Skeletal muscle satellite cell (primary cell): ENCODE measurements around the gene SPRN. TPM values are rescaled to one million over a fixed set of nuclear protein-coding genes. Genes with fewer than 3 reads are reported as not detected.
A peak's percentile ranks its signal among the peaks of the same experiment; 100 is the strongest.
"Not testable (repeated sequence)": the region's sequence is repeated elsewhere in the genome, so short reads cannot be mapped to it uniquely, and the experiment has no call there.

Source experiments
- H3K27me3 ChIP-seq: 2 replicates; pipeline ENCODE4 v1.7.0; 2013; ENCODE audit warnings: low read length; ENCODE audit not compliant: control insufficient read depth, insufficient read depth
- H3K36me3 ChIP-seq: 2 replicates; pipeline ENCODE4 v1.7.0; 2013; ENCODE audit warnings: mild to moderate bottlenecking, control low read depth, low read length; ENCODE audit not compliant: insufficient read depth
- H3K4me1 ChIP-seq: 2 replicates; pipeline ENCODE4 v1.7.0; 2013; ENCODE audit warnings: low read length; ENCODE audit not compliant: control insufficient read depth, insufficient read depth
- H3K4me2 ChIP-seq: 2 replicates; pipeline ENCODE4 v1.7.0; 2013; ENCODE audit warnings: mild to moderate bottlenecking, low read length
- H3K4me3 ChIP-seq: 2 replicates; pipeline ENCODE4 v1.7.0; 2013; ENCODE audit warnings: low read length
- H3K9ac ChIP-seq: 2 replicates; pipeline ENCODE4 v1.7.0; 2013; ENCODE audit warnings: mild to moderate bottlenecking, low read depth, low read length, moderate library complexity
- H3K9me3 ChIP-seq: replicated peaks from 2 replicates; pipeline ENCODE4 v1.7.0; 2013; ENCODE audit warnings: mild to moderate bottlenecking, control low read depth, low read length
- total RNA-seq: library from RNA; depleted of rRNA; stranded (reverse); fragments of >200 nt; gene quantifications from 2 replicates; pipeline ENCODE4 v1.2.3, GENCODE V29; 2012; rRNA removed

The SPRN gene
- 0.44 and 1.0 TPM in 2 replicates for total RNA-seq

DNA sequence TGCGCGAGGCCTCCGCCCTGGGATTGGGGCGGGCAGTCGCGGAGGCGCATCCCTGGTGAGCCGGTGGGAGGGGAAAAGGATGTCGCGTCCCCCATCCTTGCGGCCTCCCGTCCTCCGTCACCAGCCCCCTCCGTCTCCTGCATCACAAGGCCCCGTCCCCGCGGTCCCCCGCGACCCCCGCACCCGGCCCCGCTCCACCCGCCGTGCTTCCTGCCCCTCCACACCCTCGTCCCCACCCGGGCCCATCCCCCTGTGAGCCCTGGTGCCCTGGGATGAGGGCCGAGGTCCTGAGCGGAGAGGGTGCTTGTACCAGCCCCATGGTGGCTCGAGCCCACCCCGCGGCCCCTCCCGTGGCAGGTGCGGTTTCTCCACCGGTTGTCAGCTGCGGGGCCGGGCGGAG is at the start of gene SPRN:
TSS of gene SPRN (minus strand) at position 25 of the 400 bp plus-strand sequence. CDS start 944 bp downstream, outside the sequence.
- not testable (repeated sequence) for H3K4me1 ChIP-seq, H3K9ac ChIP-seq, H3K9me3 ChIP-seq, H3K4me3 ChIP-seq
- Histone ChIP-seq H3K27me3 (peaks cover 13% of the 10 kb centered on the region), H3K36me3 (peaks cover 12% of the 10 kb centered on the region), H3K4me2 (peak within 1 kb of the TSS; percentile 62)

DNA sequence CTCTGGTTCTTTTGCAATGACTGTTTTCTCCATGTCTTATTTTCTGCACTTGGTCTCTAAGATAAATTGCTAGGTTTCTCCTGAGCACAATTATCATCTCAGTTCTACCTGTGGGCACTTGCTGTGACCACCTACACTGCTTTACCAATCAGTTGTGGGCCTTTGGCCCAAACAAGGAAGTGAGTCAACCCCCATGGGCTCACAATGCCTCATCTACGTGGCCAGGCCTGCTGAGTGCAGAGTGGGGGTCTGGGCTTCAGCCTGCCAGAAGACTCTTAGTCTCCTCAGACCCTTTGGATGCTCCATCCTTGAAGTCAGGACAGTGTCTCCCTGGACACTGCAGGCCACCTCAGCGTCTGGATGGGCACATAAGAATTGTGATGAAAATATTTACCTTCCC is 49.6 kb upstream of the SPRN start:
- H3K36me3 ChIP-seq = no peaks in the 10 kb centered on the region
- no peaks in the 10 kb centered on the region for H3K9me3 ChIP-seq
- H3K4me3 ChIP-seq = no peak overlapping the region
- H3K4me2 ChIP-seq = no peak overlapping the region
- H3K27me3 ChIP-seq = no peaks in the 10 kb centered on the region
- no peaks in the 10 kb centered on the region for H3K4me1 ChIP-seq
- no peak overlapping the region for H3K9ac ChIP-seq

DNA sequence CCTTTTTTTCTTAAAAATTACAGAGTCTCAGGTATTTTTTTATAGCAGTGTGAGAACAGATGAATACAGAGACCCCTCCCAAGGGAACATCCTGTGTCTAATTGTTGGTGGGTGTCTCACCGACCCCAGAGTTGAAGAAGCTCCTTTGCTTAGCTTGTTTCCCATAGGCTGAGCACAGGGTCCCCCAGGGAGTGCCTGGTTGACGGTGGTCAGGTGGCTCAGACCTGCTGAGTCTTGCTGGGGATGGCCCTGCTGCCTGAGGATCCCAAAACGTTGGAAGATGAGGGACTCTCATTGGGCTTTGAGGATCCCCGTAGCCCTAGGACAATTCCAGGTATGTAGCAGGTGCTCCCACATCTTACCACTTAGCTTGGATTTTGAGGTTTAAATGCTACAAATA is 48.8 kb upstream of the SPRN start:
- Histone ChIP-seq H3K36me3 (no peaks in the 10 kb centered on the region), H3K9ac (no peak overlapping the region), H3K4me2 (no peak overlapping the region), H3K27me3 (no peaks in the 10 kb centered on the region), H3K4me1 (no peaks in the 10 kb centered on the region), H3K4me3 (no peak overlapping the region), H3K9me3 (no peaks in the 10 kb centered on the region)

DNA sequence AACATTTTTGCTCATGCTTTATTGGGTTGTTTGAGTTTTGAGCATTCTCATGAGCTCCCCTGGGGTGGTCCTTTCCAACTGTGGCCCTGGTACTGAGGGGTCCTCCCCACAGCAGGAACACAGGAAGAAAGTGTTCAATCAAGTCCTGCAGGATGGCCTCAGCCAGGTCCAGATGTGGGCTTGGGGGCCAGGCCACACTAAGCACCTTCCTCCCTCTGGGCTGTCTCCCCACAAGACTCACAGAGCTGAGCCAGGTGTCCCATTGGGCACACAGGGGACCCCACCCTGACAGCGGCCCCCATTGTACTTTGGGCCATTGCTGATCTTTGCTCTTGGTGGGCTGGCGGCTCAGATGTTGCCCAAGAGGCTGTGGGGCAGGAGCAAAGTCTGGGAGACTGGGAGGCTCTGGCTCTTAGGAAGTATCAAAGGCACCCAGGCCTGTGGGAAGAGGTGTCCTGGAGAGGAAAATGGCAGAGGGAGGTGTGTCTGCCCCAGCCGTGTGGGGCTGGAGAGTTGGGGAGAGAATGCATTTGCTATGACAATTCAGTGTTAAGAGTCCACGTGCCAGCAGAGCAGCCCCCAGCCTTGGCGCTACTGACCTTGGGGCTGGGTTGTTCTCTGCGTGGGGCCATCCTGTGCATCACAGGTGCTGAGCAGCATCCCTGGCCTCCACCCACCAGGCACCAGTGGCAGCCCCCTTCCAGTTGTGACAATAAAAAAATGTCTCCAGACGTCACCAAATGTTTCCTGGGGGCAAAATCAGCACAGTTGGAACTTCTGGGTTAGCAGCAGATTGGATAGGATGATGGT is 47.1 kb upstream of the SPRN start:
- Histone ChIP-seq H3K4me3 (no peak overlapping the region), H3K27me3 (no peaks in the 10 kb centered on the region), H3K4me1 (no peaks in the 10 kb centered on the region), H3K36me3 (no peaks in the 10 kb centered on the region), H3K9me3 (no peaks in the 10 kb centered on the region), H3K4me2 (no peak overlapping the region), H3K9ac (no peak overlapping the region)

DNA sequence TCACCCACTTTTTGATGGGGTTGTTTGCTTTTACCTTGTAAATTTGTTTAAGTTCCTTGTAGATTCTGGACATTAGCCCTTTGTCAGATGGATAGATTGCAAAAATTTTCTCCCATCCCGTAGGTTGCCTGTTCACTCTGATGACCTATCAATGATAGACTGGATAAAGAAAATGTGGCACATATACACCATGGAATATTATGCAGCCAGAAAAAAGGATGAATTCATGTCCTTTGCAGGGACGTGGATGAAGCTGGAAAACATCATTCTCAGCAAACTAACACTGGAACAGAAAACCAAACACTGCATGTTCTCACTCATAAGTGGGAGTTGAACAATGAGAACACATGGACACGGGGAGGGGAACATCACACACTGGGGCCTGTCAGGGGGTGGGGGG is 44.8 kb upstream of the SPRN start:
- not testable (repeated sequence) for H3K9ac ChIP-seq, H3K9me3 ChIP-seq, H3K4me1 ChIP-seq, H3K36me3 ChIP-seq, H3K4me2 ChIP-seq, H3K4me3 ChIP-seq, H3K27me3 ChIP-seq

GRCh38 chr10:133467286-133467911 is 43.0 kb upstream of the SPRN start:
- Histone ChIP-seq H3K9ac (no peak overlapping the region), H3K4me1 (no peaks in the 10 kb centered on the region), H3K9me3 (no peaks in the 10 kb centered on the region), H3K27me3 (no peaks in the 10 kb centered on the region), H3K36me3 (no peaks in the 10 kb centered on the region), H3K4me3 (no peak overlapping the region), H3K4me2 (no peak overlapping the region)

DNA sequence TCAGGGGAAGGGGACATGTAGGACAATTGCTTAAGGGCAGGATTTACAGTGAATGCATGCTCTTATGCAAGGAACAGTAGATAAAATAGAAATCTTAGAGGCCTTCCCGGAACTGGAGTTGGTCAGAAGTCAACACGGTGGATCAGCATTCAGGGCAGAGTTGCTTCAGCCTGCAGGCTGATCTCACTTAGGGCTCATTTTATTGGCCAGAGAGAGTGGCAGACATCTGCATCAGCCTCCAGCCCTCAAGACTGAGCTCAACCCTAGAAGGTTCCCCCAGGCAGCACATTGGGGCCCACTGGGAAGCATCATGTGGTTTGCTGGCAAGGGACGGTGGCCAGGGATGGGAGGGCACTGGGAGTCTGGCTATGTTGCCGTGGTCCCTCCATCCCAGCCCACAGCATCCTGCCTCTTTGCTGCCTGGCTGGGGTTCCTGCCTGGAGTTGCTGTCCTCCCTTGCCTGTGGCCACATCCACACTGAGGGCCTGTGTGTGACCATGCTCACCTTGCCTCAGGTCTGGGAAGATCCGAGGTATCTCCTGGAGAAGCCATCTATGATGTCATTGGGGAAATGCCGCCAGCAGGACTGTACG is 42.4 kb upstream of the SPRN start:
- Histone ChIP-seq H3K27me3 (no peaks in the 10 kb centered on the region), H3K4me3 (no peak overlapping the region), H3K9me3 (no peaks in the 10 kb centered on the region), H3K4me1 (no peaks in the 10 kb centered on the region), H3K4me2 (no peak overlapping the region), H3K9ac (no peak overlapping the region), H3K36me3 (no peaks in the 10 kb centered on the region)

GRCh38 chr10:133465950-133466474 is 41.6 kb upstream of the SPRN start:
- H3K27me3 ChIP-seq = no peaks in the 10 kb centered on the region
- no peak overlapping the region for H3K9ac ChIP-seq
- no peak overlapping the region for H3K4me2 ChIP-seq
- H3K4me3 ChIP-seq = no peak overlapping the region
- H3K36me3 ChIP-seq = no peaks in the 10 kb centered on the region
- no peaks in the 10 kb centered on the region for H3K4me1 ChIP-seq
- H3K9me3 ChIP-seq = no peaks in the 10 kb centered on the region

- H3K36me3 ChIP-seq = no peaks in the 10 kb centered on the region
- no peaks in the 10 kb centered on the region for H3K27me3 ChIP-seq
- H3K9me3 ChIP-seq = no peaks in the 10 kb centered on the region
- H3K9ac ChIP-seq = no peak overlapping the region
- no peak overlapping the region for H3K4me2 ChIP-seq
- no peak overlapping the region for H3K4me3 ChIP-seq
- H3K4me1 ChIP-seq = no peaks in the 10 kb centered on the region
Measured at GRCh38 chr10:133465191-133465949, 40.9 kb upstream of the SPRN start.

GRCh38 chr10:133464582-133465031 is 40.2 kb upstream of the SPRN start:
- H3K9ac ChIP-seq = no peak overlapping the region
- H3K36me3 ChIP-seq = no peaks in the 10 kb centered on the region
- no peak overlapping the region for H3K4me3 ChIP-seq
- no peaks in the 10 kb centered on the region for H3K27me3 ChIP-seq
- H3K4me2 ChIP-seq = no peak overlapping the region
- no peaks in the 10 kb centered on the region for H3K9me3 ChIP-seq
- H3K4me1 ChIP-seq = no peaks in the 10 kb centered on the region
